Gastrocnemius medialis (tissue), 4 donors: ENCODE measurements around the gene FRRS1L.

Source experiments
- POLR2A ChIP-seq, 2 donors: fragments of 450-650 bp; IDR thresholded peaks; one replicate each; pipeline ENCODE4 v1.6.1; 2017; ENCODE audit warnings: antibody characterized with exemption in 2 of 2, mild to moderate bottlenecking in 2 of 2, moderate library complexity in 2 of 2
- TF ChIP-seq, protein P1 (sequence below), 5 experiments: fragments of 450-650 bp in 3 of 5; fragments of 200-600 bp in 2 of 5; sonication (generic) in 2 of 5; IDR thresholded peaks in 4 of 5; conservative IDR thresholded peaks in 1 of 5; 1 replicate in 4 of 5; 2 replicates in 1 of 5; pipeline ENCODE4 v1.5.1; 2016 to 2019; ENCODE audit warnings: antibody characterized with exemption in 5 of 5, mild to moderate bottlenecking in 3 of 5, moderate library complexity in 3 of 5

GRCh38 chr9:109150925-109151545 is 16.0 kb downstream of the FRRS1L start:
- TF ChIP-seq, protein P1, sequence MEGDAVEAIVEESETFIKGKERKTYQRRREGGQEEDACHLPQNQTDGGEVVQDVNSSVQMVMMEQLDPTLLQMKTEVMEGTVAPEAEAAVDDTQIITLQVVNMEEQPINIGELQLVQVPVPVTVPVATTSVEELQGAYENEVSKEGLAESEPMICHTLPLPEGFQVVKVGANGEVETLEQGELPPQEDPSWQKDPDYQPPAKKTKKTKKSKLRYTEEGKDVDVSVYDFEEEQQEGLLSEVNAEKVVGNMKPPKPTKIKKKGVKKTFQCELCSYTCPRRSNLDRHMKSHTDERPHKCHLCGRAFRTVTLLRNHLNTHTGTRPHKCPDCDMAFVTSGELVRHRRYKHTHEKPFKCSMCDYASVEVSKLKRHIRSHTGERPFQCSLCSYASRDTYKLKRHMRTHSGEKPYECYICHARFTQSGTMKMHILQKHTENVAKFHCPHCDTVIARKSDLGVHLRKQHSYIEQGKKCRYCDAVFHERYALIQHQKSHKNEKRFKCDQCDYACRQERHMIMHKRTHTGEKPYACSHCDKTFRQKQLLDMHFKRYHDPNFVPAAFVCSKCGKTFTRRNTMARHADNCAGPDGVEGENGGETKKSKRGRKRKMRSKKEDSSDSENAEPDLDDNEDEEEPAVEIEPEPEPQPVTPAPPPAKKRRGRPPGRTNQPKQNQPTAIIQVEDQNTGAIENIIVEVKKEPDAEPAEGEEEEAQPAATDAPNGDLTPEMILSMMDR (IDR thresholded peaks at IDR 0.05 in 4 of 5, conservative IDR thresholded peaks at IDR 0.05 in 1 of 5) = no peak
- TF ChIP-seq POLR2A (IDR thresholded peaks at IDR 0.05) = no peak
